Keratinocyte (primary cell): ENCODE results near the gene OARD1. TPM values are rescaled to one million over a fixed set of nuclear protein-coding genes. Genes with fewer than 3 reads are reported as not detected.

Source experiments
- DNase-seq: peaks from one replicate; pipeline ENCODE4 v3.0.0-alpha.2; 2011; ENCODE audit warnings: low read depth, missing footprints, low spot score
- FAIRE-seq: peaks from 2 replicates; lab custom pipeline; 2011; peaks lifted over from hg19 to GRCh38; lab: Jason Lieb, UNC
- H2AFZ ChIP-seq: 2 replicates; pipeline ENCODE4 v1.6.0; 2012; ENCODE audit warnings: low read length, control low read depth, inconsistent platforms; ENCODE audit not compliant: control insufficient read depth
- H3K27ac ChIP-seq: 2 replicates; pipeline ENCODE4 v1.5.1; 2011; ENCODE audit warnings: low read length; ENCODE audit not compliant: control insufficient read depth, insufficient read depth
- H3K27me3 ChIP-seq: 3 replicates; pipeline ENCODE4 v1.6.0; 2011; ENCODE audit warnings: low read length; ENCODE audit not compliant: control insufficient read depth, insufficient read depth; ENCODE audit errors: extremely low read depth
- H3K36me3 ChIP-seq, 2 experiments: 2 replicates in 1 of 2; 3 replicates in 1 of 2; pipeline ENCODE4 v1.5.1; 2011; ENCODE audit warnings: low read length in 2 of 2, mild to moderate bottlenecking in 1 of 2; ENCODE audit not compliant: control insufficient read depth in 2 of 2, insufficient read depth in 2 of 2; ENCODE audit errors: extremely low read depth in 1 of 2
- H3K4me1 ChIP-seq: 3 replicates; pipeline ENCODE4 v1.5.1; 2011; ENCODE audit warnings: low read length; ENCODE audit not compliant: control insufficient read depth, insufficient read depth; ENCODE audit errors: extremely low read depth
- H3K4me2 ChIP-seq: 3 replicates; pipeline ENCODE4 v1.6.0; 2011; ENCODE audit warnings: low read depth, low read length; ENCODE audit not compliant: control insufficient read depth, insufficient read depth; ENCODE audit errors: extremely low read depth
- H3K4me3 ChIP-seq, 3 experiments: fragments of 200-600 bp in 1 of 3; sonication (generic) in 1 of 3; 2 replicates in 2 of 3; 3 replicates in 1 of 3; pipeline ENCODE4 v1.5.1; 2011 to 2016; ENCODE audit warnings: low read length in 3 of 3, mild to moderate bottlenecking in 3 of 3, control low read depth in 2 of 3, inconsistent platforms in 1 of 3, low read depth in 1 of 3, mixed read lengths in 1 of 3, mixed run types in 1 of 3, moderate library complexity in 1 of 3; ENCODE audit not compliant: control insufficient read depth in 2 of 3, insufficient read depth in 2 of 3; ENCODE audit errors: extremely low read depth in 1 of 3
- H3K79me2 ChIP-seq: 2 replicates; pipeline ENCODE4 v1.6.0; 2012; ENCODE audit warnings: low read length; ENCODE audit not compliant: control insufficient read depth, insufficient read depth
- H3K9ac ChIP-seq: 3 replicates; pipeline ENCODE4 v1.6.0; 2011; ENCODE audit warnings: low read length; ENCODE audit not compliant: control insufficient read depth, insufficient read depth; ENCODE audit errors: extremely low read depth
- H3K9me1 ChIP-seq: 3 replicates; pipeline ENCODE4 v1.6.0; 2011; ENCODE audit warnings: low read length; ENCODE audit not compliant: control insufficient read depth, insufficient read depth; ENCODE audit errors: extremely low read depth
- H3K9me3 ChIP-seq: 2 replicates; pipeline ENCODE4 v1.5.1; 2012; ENCODE audit warnings: low read depth, low read length; ENCODE audit not compliant: control insufficient read depth
- H4K20me1 ChIP-seq: 3 replicates; pipeline ENCODE4 v1.6.0; 2011; ENCODE audit warnings: low read length; ENCODE audit not compliant: control insufficient read depth, insufficient read depth; ENCODE audit errors: extremely low read depth
- EZH2 ChIP-seq: IDR thresholded peaks from one replicate; pipeline ENCODE4 v1.6.1; 2012; ENCODE audit warnings: inconsistent platforms, mild to moderate bottlenecking, low read length, moderate library complexity
- dilution Hi-C: fragments of 300-500 bp; cut with MboI; formaldehyde crosslinking; loops from one replicate; pipeline ENCODE4 v1.7.0; 2020; ENCODE audit warnings: low sequenced_read_pairs; ENCODE audit not compliant: extremely low pct_ligation_motif_present
- polyA plus RNA-seq, 5 experiments: library from polyadenylated mRNA; depleted of rRNA in 3 of 5; stranded (reverse) in 3 of 5; stranded (forward) in 1 of 5; unstranded in 1 of 5; fragments of >200 nt; gene quantifications; 1 replicate in 1 of 5; 2 replicates in 3 of 5; 3 replicates in 1 of 5; pipeline versions ENCODE4 v1.2.1 to v1.2.3, GENCODE V29; 2011 to 2012; ENCODE audit warnings: missing spikeins in 2 of 5, low read depth in 1 of 5, low replicate concordance in 1 of 5
- TF ChIP-seq, protein P1 (sequence below), 3 experiments: IDR thresholded peaks in 1 of 3; conservative IDR thresholded peaks in 1 of 3; optimal IDR thresholded peaks in 1 of 3; 2 replicates in 2 of 3; 3 replicates in 1 of 3; pipeline versions ENCODE3 to v1.5.1; 2011; ENCODE audit warnings: low read length in 3 of 3, mild to moderate bottlenecking in 3 of 3, moderate library complexity in 2 of 3, control low read depth in 1 of 3, inconsistent platforms in 1 of 3; ENCODE audit not compliant: insufficient read depth in 2 of 3; ENCODE audit errors: extremely low read depth in 1 of 3

OARD1 gene
- polyA plus RNA-seq, 1 donor (not counting 4 experiments of a cell fraction or from before 2014, with no cell fraction given): 20.3 TPM

DNA sequence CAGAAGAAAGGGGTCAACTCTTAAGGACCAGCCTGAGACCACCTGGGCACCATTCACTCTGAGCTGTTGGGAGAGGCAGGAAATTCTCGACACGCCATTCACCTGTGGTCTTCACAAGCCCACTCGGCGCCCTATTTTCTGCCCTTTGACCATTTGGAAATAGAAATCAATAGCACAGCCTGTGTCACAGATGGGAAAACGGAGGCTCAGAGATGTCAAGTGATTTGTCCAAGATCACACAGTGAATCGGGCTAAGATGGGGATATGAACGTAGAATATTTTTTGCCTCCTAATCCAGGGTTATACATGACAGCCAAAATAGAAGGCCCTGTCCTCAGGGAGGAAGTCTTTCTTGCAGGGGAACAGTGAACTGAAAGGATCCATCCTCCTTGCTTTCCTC is 22.2 kb downstream of the OARD1 start:
- no peak for DNase-seq

DNA sequence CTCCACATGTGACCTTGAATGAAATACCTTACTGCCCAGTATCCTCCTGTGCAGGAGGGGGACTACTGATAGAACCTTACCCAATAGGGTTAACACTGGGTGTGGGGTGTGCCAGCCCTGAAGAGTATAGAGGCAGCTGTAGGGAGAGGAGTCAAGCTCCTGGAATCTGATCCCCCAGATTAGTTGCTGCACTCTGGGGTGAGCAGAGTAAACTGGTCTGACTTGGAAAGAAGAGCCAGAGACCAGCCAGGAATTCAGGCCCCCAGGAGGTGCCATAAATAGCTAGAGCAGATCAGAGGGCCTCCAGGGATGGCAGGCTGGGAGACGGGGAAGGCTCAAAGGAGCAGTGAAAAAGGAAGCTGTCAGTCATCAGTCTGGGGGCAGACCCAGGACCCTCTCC is 22.6 kb downstream of the OARD1 start:
- H3K9ac ChIP-seq: no peak overlapping the region
- no peak overlapping the region for H3K27ac ChIP-seq
- no peaks in the 10 kb centered on the region for H3K27me3 ChIP-seq
- DNase-seq (no peak), FAIRE-seq (no peak)
- H4K20me1 ChIP-seq: no peaks in the 10 kb centered on the region
- dilution Hi-C loops: no loop called here
- H3K36me3 ChIP-seq: no peaks in the 10 kb centered on the region
- no peak overlapping the region for H3K4me2 ChIP-seq
- no peaks in the 10 kb centered on the region for H3K79me2 ChIP-seq
- no peak overlapping the region for H3K4me3 ChIP-seq
- TF ChIP-seq, protein P1, sequence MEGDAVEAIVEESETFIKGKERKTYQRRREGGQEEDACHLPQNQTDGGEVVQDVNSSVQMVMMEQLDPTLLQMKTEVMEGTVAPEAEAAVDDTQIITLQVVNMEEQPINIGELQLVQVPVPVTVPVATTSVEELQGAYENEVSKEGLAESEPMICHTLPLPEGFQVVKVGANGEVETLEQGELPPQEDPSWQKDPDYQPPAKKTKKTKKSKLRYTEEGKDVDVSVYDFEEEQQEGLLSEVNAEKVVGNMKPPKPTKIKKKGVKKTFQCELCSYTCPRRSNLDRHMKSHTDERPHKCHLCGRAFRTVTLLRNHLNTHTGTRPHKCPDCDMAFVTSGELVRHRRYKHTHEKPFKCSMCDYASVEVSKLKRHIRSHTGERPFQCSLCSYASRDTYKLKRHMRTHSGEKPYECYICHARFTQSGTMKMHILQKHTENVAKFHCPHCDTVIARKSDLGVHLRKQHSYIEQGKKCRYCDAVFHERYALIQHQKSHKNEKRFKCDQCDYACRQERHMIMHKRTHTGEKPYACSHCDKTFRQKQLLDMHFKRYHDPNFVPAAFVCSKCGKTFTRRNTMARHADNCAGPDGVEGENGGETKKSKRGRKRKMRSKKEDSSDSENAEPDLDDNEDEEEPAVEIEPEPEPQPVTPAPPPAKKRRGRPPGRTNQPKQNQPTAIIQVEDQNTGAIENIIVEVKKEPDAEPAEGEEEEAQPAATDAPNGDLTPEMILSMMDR (optimal IDR thresholded peaks at IDR 0.05 in 1 of 3, IDR thresholded peaks at IDR 0.05 in 1 of 3, conservative IDR thresholded peaks at IDR 0.05 in 1 of 3; ENCODE audit: extremely low read depth in 1 of 3, insufficient read depth in 2 of 3, low read length in 3 of 3): no peak
- no peak for TF ChIP-seq EZH2
- H3K9me3 ChIP-seq: no peaks in the 10 kb centered on the region
- H3K9me1 ChIP-seq: no peaks in the 10 kb centered on the region
- H2AFZ ChIP-seq: no peak overlapping the region
- H3K4me1 ChIP-seq: peaks cover 14% of the 10 kb centered on the region

More for the DNA sequence above, 22.2 kb downstream of the OARD1 start:
- no peak overlapping the region for H3K9ac ChIP-seq
- H4K20me1 ChIP-seq: no peaks in the 10 kb centered on the region
- H3K9me1 ChIP-seq: no peaks in the 10 kb centered on the region
- no peak overlapping the region for H3K4me2 ChIP-seq
- dilution Hi-C loops: no loop called here
- no peak overlapping the region for H3K4me3 ChIP-seq
- H3K36me3 ChIP-seq: no peaks in the 10 kb centered on the region
- no peaks in the 10 kb centered on the region for H3K9me3 ChIP-seq
- no peak overlapping the region for H2AFZ ChIP-seq
- no peak for FAIRE-seq
- no peaks in the 10 kb centered on the region for H3K79me2 ChIP-seq
- TF ChIP-seq, protein P1 (optimal IDR thresholded peaks at IDR 0.05 in 1 of 3, IDR thresholded peaks at IDR 0.05 in 1 of 3, conservative IDR thresholded peaks at IDR 0.05 in 1 of 3; ENCODE audit: extremely low read depth in 1 of 3, insufficient read depth in 2 of 3, low read length in 3 of 3): no peak
- no peak for TF ChIP-seq EZH2
- H3K27ac ChIP-seq: no peak overlapping the region
- H3K27me3 ChIP-seq: no peaks in the 10 kb centered on the region
- H3K4me1 ChIP-seq: peaks cover 14% of the 10 kb centered on the region
